ENCODE data around the gene HIPK2.

Gene HIPK2

DNA sequence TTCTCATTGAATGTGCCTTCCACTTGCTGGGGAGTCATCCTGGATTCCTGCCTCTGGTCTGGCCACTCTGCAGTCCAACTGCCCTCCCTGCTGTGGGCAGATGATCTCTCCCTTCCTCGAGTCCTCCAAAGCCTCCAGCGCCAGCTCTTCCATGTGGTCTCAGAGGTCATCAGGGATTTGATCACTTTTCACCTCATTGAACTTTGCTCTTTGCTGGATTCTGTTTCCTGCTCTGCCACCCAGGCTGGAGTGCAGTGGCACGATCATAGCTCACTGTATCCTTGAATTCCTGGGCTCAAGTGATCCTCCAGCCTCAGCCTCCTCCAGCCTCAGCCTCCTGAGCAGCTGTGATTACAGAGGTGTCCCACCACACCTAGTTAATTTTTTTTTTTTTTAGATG is 29.2 kb upstream of the HIPK2 start:
- TF ChIP-seq GATA2 (IDR thresholded peaks at IDR 0.05; ENCODE audit: low read depth, low read length) (no peak), GATA3 (IDR thresholded peaks at IDR 0.05; ENCODE audit: low read depth, low read length) (no peak)

- no peak for TF ChIP-seq GATA2 (IDR thresholded peaks at IDR 0.05; ENCODE audit: low read depth, low read length)
- no peak for TF ChIP-seq GATA3 (IDR thresholded peaks at IDR 0.05; ENCODE audit: low read depth, low read length)
Observed at GRCh38 chr7:139804571-139804970, 26.8 kb upstream of the HIPK2 start.

DNA sequence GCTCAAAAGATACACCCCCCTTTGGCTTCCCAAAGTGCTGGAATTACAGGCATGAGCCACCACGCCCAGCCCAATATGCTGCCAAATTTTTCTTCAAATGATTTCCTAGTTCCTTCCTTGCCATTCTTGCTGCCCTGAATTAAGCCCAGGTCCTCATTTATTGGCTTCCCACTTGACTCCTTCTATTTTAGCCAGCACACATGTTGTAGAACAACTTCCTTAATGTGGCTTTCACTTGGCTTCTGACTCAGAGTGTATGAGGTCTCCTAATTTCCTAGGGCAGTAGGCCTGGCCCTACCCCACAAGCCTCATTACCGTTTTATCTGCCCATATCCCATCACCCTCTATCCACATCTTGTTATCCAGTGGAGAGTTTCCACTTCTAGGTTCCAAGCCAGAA is 21.8 kb upstream of the HIPK2 start:
- no peak for TF ChIP-seq GATA3 (IDR thresholded peaks at IDR 0.05; ENCODE audit: low read depth, low read length)
- no peak for TF ChIP-seq GATA2 (IDR thresholded peaks at IDR 0.05; ENCODE audit: low read depth, low read length)

DNA sequence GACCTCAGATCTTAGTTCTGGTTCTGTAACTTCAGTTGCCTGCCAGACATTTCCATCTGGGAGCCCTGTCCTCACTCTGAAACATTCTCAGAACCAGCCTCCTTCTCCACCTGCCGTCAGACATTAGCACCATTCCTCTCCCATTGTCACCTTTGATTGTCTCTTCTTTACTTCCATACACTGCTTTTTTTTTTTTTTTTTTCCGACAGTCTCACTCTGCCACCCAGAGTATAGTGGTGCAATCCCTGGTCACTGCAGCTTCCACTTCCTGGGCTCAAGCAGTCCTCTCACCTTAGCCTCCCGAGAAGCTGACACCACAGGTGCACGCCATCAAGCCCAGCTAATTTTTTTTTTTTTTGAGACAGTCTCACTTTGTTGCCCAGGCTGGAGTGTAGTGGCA is 21.1 kb upstream of the HIPK2 start:
- TF ChIP-seq GATA3 (IDR thresholded peaks at IDR 0.05; ENCODE audit: low read depth, low read length) (no peak), GATA2 (IDR thresholded peaks at IDR 0.05; ENCODE audit: low read depth, low read length) (no peak)

GRCh38 chr7:139798221-139798620 is 20.4 kb upstream of the HIPK2 start:
- TF ChIP-seq GATA3 (IDR thresholded peaks at IDR 0.05; ENCODE audit: low read depth, low read length) (no peak), GATA2 (IDR thresholded peaks at IDR 0.05; ENCODE audit: low read depth, low read length) (no peak)

DNA sequence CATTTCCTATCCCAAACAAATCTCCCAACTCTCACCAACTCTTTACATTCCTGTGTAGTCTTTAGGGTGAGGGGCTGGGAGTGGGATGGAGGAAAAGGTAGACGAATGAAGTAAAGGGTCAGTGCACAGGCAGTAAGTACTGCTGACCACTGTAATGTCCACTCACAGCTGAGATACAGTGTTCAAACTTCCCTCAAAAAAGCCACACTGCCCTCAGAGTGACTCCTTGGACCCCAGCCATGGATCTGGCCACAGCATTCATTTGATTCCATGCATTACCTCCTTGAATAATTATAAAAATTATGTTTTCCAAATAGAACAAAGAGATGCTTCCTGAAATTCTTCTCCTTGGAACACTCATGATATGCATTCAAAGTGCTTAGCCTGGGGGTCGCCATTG is 19.8 kb upstream of the HIPK2 start:
- TF ChIP-seq GATA3 (IDR thresholded peaks at IDR 0.05; ENCODE audit: low read depth, low read length), result no peak
- no peak for TF ChIP-seq GATA2 (IDR thresholded peaks at IDR 0.05; ENCODE audit: low read depth, low read length)

DNA sequence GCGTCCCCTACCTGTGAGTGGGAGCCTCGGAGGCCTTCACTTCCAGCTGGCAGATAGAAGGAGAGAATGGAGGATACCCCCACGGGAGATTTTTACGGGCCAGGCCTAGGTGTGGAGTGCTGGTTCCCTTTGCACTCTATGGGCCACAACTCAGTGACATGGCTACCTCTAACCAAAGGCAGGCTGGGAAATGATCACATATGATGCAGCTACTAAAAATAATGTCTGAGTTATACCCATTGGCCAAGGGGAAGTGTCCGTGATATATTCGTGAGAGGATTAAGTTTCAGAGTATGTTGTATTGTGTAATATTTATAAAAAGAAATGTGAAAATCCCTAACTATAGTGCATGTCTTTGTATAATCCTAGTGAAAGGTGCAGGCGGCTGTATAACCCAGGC is 13.5 kb upstream of the HIPK2 start:
- TF ChIP-seq GATA3 (IDR thresholded peaks at IDR 0.05; ENCODE audit: low read depth, low read length) (no peak), GATA2 (IDR thresholded peaks at IDR 0.05; ENCODE audit: low read depth, low read length) (no peak)

GRCh38 chr7:139784648-139785047 is 6.8 kb upstream of the HIPK2 start:
- TF ChIP-seq GATA2 (IDR thresholded peaks at IDR 0.05; ENCODE audit: low read depth, low read length) (no peak), GATA3 (IDR thresholded peaks at IDR 0.05; ENCODE audit: low read depth, low read length) (no peak)

DNA sequence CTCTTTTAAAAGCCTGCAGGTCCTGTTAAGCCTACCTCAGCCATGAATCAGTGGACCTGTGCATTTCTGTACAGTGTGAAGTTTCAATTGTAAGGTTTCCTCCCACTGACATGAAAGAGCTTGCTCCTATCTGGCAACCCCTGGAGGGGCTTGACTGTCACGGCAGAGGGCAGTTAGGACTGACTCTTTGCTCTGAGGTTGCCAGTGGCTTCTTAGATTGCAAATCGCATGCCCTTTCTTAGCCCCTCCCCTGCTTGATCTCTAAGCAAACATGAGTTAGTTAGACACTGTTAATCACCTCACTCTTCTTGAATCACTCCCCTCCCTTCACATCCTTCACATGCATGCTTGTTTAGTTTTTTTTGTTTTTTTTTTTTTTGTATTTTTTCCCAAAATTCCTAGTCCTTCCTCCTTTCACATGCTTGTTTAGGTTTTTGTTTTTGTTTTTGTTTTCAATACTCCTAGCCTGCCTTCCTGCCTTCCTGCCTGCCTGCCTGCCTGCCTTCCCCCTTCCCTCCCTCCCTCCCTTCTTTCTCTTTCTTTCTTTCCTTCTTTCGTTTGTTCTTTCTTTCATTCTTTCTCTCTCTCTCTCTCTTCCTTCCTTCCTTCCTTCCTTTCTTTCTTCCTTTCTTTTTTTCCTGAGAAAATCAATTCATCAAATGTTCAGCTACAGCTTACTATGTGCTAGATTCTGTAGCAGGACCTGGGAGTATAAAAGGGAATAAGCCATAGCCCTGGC is 6.0 kb upstream of the HIPK2 start:
- TF ChIP-seq GATA2 (IDR thresholded peaks at IDR 0.05; ENCODE audit: low read depth, low read length) (no peak), GATA3 (IDR thresholded peaks at IDR 0.05; ENCODE audit: low read depth, low read length) (no peak)

DNA sequence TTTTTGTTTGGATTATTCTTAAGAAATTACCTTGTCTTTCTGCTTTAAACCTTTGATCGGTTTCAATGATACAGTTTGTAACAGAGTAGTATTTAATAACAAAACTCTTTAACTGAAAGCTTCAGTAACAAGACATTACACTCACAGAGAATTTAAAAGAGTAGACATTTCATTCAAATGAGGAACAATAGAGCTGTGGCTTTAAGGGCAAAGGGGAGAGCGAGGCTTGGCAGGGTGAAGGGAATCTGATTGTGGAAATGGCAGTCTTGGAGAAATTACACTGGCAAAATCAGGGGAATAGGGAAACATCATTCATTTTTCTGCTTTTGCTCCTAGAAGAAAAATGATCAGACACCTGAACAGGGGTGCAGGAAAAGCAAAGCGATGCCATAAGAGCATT is 5.1 kb upstream of the HIPK2 start:
- TF ChIP-seq GATA3 (IDR thresholded peaks at IDR 0.05; ENCODE audit: low read depth, low read length), result no peak
- no peak for TF ChIP-seq GATA2 (IDR thresholded peaks at IDR 0.05; ENCODE audit: low read depth, low read length)

- TF ChIP-seq GATA2 (IDR thresholded peaks at IDR 0.05; ENCODE audit: low read depth, low read length) (no peak), GATA3 (IDR thresholded peaks at IDR 0.05; ENCODE audit: low read depth, low read length) (no peak)
Observed at GRCh38 chr7:139777133-139777891, 486 bp downstream of the HIPK2 start.

GRCh38 chr7:139776486-139777132 is 1.2 kb downstream of the HIPK2 start:
- TF ChIP-seq GATA3 (IDR thresholded peaks at IDR 0.05; ENCODE audit: low read depth, low read length) (no peak), GATA2 (IDR thresholded peaks at IDR 0.05; ENCODE audit: low read depth, low read length) (no peak)

GRCh38 chr7:139775829-139776266 is 1.9 kb downstream of the HIPK2 start:
- TF ChIP-seq GATA3 (IDR thresholded peaks at IDR 0.05; ENCODE audit: low read depth, low read length) (no peak), GATA2 (IDR thresholded peaks at IDR 0.05; ENCODE audit: low read depth, low read length) (no peak)

- no peak for TF ChIP-seq GATA3 (IDR thresholded peaks at IDR 0.05; ENCODE audit: low read depth, low read length)
- TF ChIP-seq GATA2 (IDR thresholded peaks at IDR 0.05; ENCODE audit: low read depth, low read length), result no peak
Observed at GRCh38 chr7:139774376-139774775, 3.4 kb downstream of the HIPK2 start.
